ENCODE measurements around the gene PRKCE. TPM values are rescaled to one million over a fixed set of nuclear protein-coding genes. Genes with fewer than 3 reads are reported as not detected.

Gene PRKCE
- total RNA-seq, 1 experiment from 2014 or later = 1.3 TPM

- no peaks in the 10 kb centered on the region for H3K4me1 ChIP-seq (ENCODE audit: insufficient read depth, low read length)
- Mint-ChIP-seq H3K36me3 (ENCODE audit: insufficient read depth in 1 of 3, low read depth in 3 of 3) (no peaks in the 10 kb centered on the region), H3K4me3 (no peak overlapping the region), H3K4me1 (peaks cover 48 to 57% of the 10 kb centered on the region in 2 experiments), H3K27ac (0 out of 7 replicates have a peak overlapping the region, but pooled peaks of 1 of the 3 experiments have one; percentile 37), H3K27me3 (ENCODE audit: low read depth) (peaks cover 2% of the 10 kb centered on the region; the same call in 1 of the 2 replicates), H3K9me3 (no peaks in the 10 kb centered on the region; a peak in 1 of 5 replicates)
- no peaks in the 10 kb centered on the region; the same call in 1 of the 2 replicates for H3K27me3 ChIP-seq (ENCODE audit: insufficient read depth, low read length)
- H3K4me2 ChIP-seq (ENCODE audit: insufficient read depth, insufficient read length, low read length) = no peak overlapping the region
- H2BK15ac ChIP-seq (ENCODE audit: low read depth, low read length) = no peak overlapping the region
- H3K23me2 ChIP-seq (ENCODE audit: insufficient read length, low read depth, low read length, poor library complexity, severe bottlenecking) = no peaks in the 10 kb centered on the region
- no peak overlapping the region for H2BK120ac ChIP-seq (ENCODE audit: low read depth, low read length, poor library complexity, severe bottlenecking)
- H2AK5ac ChIP-seq (ENCODE audit: insufficient read length, low read length) = no peak overlapping the region
- H3K14ac ChIP-seq (ENCODE audit: insufficient read depth, low read length) = no peak overlapping the region
- H4K20me1 ChIP-seq (ENCODE audit: control insufficient read depth, insufficient read depth, insufficient read length) = no peaks in the 10 kb centered on the region
- H3K56ac ChIP-seq (ENCODE audit: insufficient read length, low read depth, low read length) = no peak overlapping the region
- DNase-seq = no peak
- H4K91ac ChIP-seq (ENCODE audit: insufficient read length, low read depth, low read length) = no peak overlapping the region
- H3T11ph ChIP-seq (ENCODE audit: low read length) = no peak overlapping the region
- no peak overlapping the region for H2BK12ac ChIP-seq (ENCODE audit: insufficient read length, low read depth, low read length)
- H2AFZ ChIP-seq (ENCODE audit: low read length) = no peak overlapping the region
- H3K9ac ChIP-seq (ENCODE audit: extremely low read depth, insufficient read length, low read length) = no peak overlapping the region
- no peak overlapping the region for H3K23ac ChIP-seq (ENCODE audit: insufficient read length, low read depth, low read length)
- no peaks in the 10 kb centered on the region for H3K9me3 ChIP-seq (ENCODE audit: control insufficient read depth, low read depth, low read length)
- no peak overlapping the region for H3K4ac ChIP-seq (ENCODE audit: low read depth, low read length)
- no peak overlapping the region for H2BK20ac ChIP-seq (ENCODE audit: low read depth, low read length, poor library complexity, severe bottlenecking)
- no peak overlapping the region for H4K8ac ChIP-seq (replicated peaks; ENCODE audit: insufficient read length, low read depth, low read length)
- no peak for TF ChIP-seq CTCF (conservative IDR thresholded peaks at IDR 0.05)
- H4K5ac ChIP-seq (ENCODE audit: insufficient read length, low read depth, low read length) = no peak overlapping the region
- no CpG with 5 or more reads among the region's 2 CpGs for WGBS (ENCODE audit: extremely low coverage, insufficient read length, low lambda C conversion rate)
- H3K27ac ChIP-seq (ENCODE audit: insufficient read length, low read depth, low read length) = no peak overlapping the region
- H3K79me2 ChIP-seq (ENCODE audit: insufficient read depth, low read length) = no peaks in the 10 kb centered on the region
- H3K79me1 ChIP-seq (ENCODE audit: insufficient read depth, low read depth, low read length, poor library complexity, severe bottlenecking) = no peaks in the 10 kb centered on the region
- no peak overlapping the region for H2BK5ac ChIP-seq (ENCODE audit: insufficient read length, low read length)
- no peak overlapping the region for H3K18ac ChIP-seq (ENCODE audit: insufficient read length, low read depth, low read length)
Observed at GRCh38 chr2:45816272-45816671, 164.8 kb downstream of the PRKCE start.
